GM23248 (cell line): ENCODE data around the gene MNX1. TPM values are rescaled to one million over a fixed set of nuclear protein-coding genes. Genes with fewer than 3 reads are reported as not detected.

Source experiments
- DNase-seq: peaks from one replicate; pipeline ENCODE4 v3.0.0-alpha.2; 2015
- H2AFZ ChIP-seq: fragments of 200-600 bp; sonication (generic); 2 replicates; pipeline ENCODE4 v1.6.1; 2016; ENCODE audit warnings: antibody characterized with exemption
- H3F3A ChIP-seq: fragments of 200-600 bp; sonication (generic); 2 replicates; pipeline ENCODE4 v1.6.1; 2016; ENCODE audit warnings: mild to moderate bottlenecking, antibody characterized with exemption, mixed run types; ENCODE audit not compliant: insufficient read depth
- H3K27ac ChIP-seq: fragments of 200-600 bp; sonication (generic); 2 replicates; pipeline ENCODE4 v1.5.1; 2016; ENCODE audit warnings: mild to moderate bottlenecking
- H3K27me3 ChIP-seq: fragments of 200-600 bp; sonication (generic); replicated peaks from 2 replicates; pipeline ENCODE4 v1.6.1; 2016; ENCODE audit warnings: mild to moderate bottlenecking; ENCODE audit not compliant: insufficient read depth
- H3K36me3 ChIP-seq: fragments of 200-600 bp; sonication (generic); 2 replicates; pipeline ENCODE4 v1.6.1; 2016; ENCODE audit warnings: low read depth, mild to moderate bottlenecking
- H3K4me1 ChIP-seq: fragments of 200-600 bp; sonication (generic); 2 replicates; pipeline ENCODE4 v1.6.1; 2016; ENCODE audit warnings: mild to moderate bottlenecking; ENCODE audit not compliant: insufficient read depth
- H3K4me2 ChIP-seq: fragments of 200-600 bp; sonication (generic); one replicate; pipeline ENCODE4 v1.6.1; 2016; ENCODE audit warnings: mild to moderate bottlenecking; ENCODE audit not compliant: unreplicated experiment
- H3K4me3 ChIP-seq: fragments of 200-600 bp; sonication (generic); 2 replicates; pipeline ENCODE4 v1.5.1; 2016; ENCODE audit warnings: mild to moderate bottlenecking
- H3K79me2 ChIP-seq: fragments of 200-600 bp; sonication (generic); 2 replicates; pipeline ENCODE4 v1.6.1; 2016; ENCODE audit warnings: mild to moderate bottlenecking; ENCODE audit not compliant: insufficient read depth
- H3K9ac ChIP-seq: fragments of 200-600 bp; sonication (generic); 2 replicates; pipeline ENCODE4 v1.6.1; 2016; ENCODE audit warnings: mild to moderate bottlenecking
- H3K9me2 ChIP-seq: fragments of 200-600 bp; sonication (generic); 2 replicates; pipeline ENCODE4 v1.6.1; 2016; ENCODE audit warnings: mixed run types, mild to moderate bottlenecking, moderate library complexity; ENCODE audit not compliant: insufficient read depth
- H3K9me3 ChIP-seq: fragments of 200-600 bp; sonication (generic); one replicate; pipeline ENCODE4 v1.6.1; 2017; ENCODE audit warnings: low read depth
- H4K20me1 ChIP-seq: fragments of 200-600 bp; sonication (generic); 2 replicates; pipeline ENCODE4 v1.6.0; 2016; ENCODE audit not compliant: insufficient read depth
- EZH2 ChIP-seq: fragments of 200-600 bp; sonication (generic); IDR thresholded peaks from 2 replicates; pipeline ENCODE4 v1.6.1; 2018; ENCODE audit warnings: antibody characterized with exemption, mild to moderate bottlenecking; ENCODE audit not compliant: insufficient read depth, poor library complexity, severe bottlenecking
- EZH2phosphoT487 ChIP-seq: fragments of 200-600 bp; sonication (generic); IDR thresholded peaks from 2 replicates; pipeline ENCODE4 v1.6.1; 2018; ENCODE audit warnings: antibody characterized with exemption, moderate library complexity, mild to moderate bottlenecking, low read depth; ENCODE audit not compliant: insufficient read depth
- WGBS, 2 experiments: methylation state at CpG; one replicate each; pipeline ENCODE4 v1.1.6; 2015 to 2017; ENCODE audit warnings: low lambda C conversion rate in 2 of 2, low coverage in 1 of 2; ENCODE audit errors: missing lambda C conversion rate in 2 of 2; 5-methylcytosine and 5-hydroxymethylcytosine counted together
- in situ Hi-C: fragments of 300-500 bp; cut with MboI; formaldehyde crosslinking; loops from 2 replicates; pipeline ENCODE4 v1.15.0; 2020
- polyA plus RNA-seq: library from polyadenylated mRNA; unstranded; fragments of >200 nt; fragmentation: Nextera tagmentation; extraction: Ambion mirVana; gene quantifications from 2 replicates; pipeline ENCODE4 v1.2.1, GENCODE V29; 2016
- total RNA-seq: library from RNA; depleted of rRNA; stranded (reverse); fragments of >200 nt; shearing (Covaris generic); gene quantifications from 2 replicates; pipeline ENCODE4 v1.2.3, GENCODE V29; 2014

Gene MNX1
- total and polyA plus RNA-seq, 2 experiments from 2014 or later, result not detected

DNA sequence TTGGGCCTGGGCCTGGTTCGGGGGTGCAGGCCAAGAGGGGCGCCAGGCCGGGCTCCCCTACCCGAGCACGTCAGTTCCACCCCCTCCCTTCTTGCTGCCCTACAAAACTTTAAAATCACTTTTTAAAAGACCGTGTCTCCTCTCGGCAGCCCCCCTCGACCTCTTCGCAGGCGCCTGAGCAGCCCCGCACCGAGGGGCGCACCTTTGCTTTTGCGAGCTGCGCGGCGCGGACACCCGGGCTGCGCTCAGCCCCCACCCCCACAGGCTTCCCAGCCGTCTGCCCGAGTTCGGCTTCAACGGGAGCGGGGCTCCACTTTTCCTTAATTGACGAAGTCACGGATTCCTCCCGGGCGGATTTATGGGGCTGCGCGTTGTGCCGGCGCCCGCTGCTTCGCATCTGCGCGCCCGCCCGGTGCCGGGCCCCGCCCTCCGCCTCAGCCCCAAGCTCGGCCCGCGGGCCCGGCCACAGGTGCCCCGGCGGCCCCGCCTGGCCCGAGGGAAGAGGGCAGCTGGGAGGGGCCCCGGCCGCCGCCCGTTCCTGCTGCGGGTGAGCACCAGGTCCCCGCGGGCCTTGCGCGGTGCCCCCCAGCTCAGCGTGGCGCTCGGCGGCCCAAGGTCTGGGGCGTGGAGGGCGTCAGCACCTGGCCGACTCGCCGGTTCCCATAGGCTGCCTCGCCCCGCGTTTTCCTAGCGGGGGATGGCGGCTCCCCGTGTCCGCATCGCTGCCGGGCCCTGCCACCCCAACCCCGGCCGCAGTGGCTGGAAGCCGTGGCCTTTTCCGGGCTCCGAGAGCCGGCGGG lies 10.8 kb upstream of the MNX1 start:
- no peak overlapping the region for H3K4me2 ChIP-seq
- in situ Hi-C loops, result no loop called here
- no peaks in the 10 kb centered on the region for H3K9me2 ChIP-seq
- no peak overlapping the region for H3K27ac ChIP-seq
- no peaks in the 10 kb centered on the region for H3K36me3 ChIP-seq
- no peaks in the 10 kb centered on the region for H3K4me1 ChIP-seq
- no peak overlapping the region for H2AFZ ChIP-seq
- no peak for TF ChIP-seq EZH2
- no peak for TF ChIP-seq EZH2phosphoT487
- no peak overlapping the region for H3K9ac ChIP-seq
- H4K20me1 ChIP-seq, result no peaks in the 10 kb centered on the region
- H3K9me3 ChIP-seq, result no peaks in the 10 kb centered on the region
- 5% methylated on average over 49 to 69 of the region's 84 CpGs for WGBS, 2 experiments
- H3K27me3 ChIP-seq, result peaks cover 100% of the 10 kb centered on the region
- no peak overlapping the region for H3K4me3 ChIP-seq
- no peaks in the 10 kb centered on the region for H3K79me2 ChIP-seq
- no peak for DNase-seq
- no peaks in the 10 kb centered on the region for H3F3A ChIP-seq

DNA sequence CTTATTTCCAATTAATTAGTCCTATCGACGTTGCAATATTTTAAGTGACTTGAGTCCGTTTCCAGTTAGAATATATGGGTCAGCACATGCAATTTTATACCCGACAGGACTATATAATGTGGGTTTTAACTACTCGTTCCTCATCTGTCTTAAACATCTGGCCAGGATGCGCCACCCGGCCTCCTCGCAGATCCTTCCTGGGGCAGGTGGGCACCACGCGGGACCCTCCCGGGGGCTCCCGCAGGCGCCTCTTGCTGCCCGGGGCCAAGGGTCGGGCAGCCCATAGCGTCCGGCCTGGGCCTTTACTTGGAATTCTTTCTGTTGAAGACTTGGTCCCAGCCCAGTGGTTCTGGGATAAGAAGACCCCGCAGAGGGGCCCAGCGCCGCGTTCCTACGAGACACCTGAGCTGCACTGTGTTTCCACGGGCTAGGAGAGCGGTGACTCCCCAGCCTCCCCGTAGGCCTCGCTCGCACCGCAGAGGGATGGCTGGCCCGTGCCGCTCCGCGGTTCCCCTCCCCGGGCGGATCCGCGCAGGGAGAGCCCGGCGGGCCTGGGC lies 10.1 kb upstream of the MNX1 start:
- Histone ChIP-seq H3K4me1 (no peaks in the 10 kb centered on the region), H3K4me2 (no peak overlapping the region), H3F3A (no peaks in the 10 kb centered on the region), H3K9ac (no peak overlapping the region), H3K27ac (no peak overlapping the region), H3K36me3 (no peaks in the 10 kb centered on the region), H4K20me1 (no peaks in the 10 kb centered on the region), H3K27me3 (peaks cover 100% of the 10 kb centered on the region), H3K9me3 (no peaks in the 10 kb centered on the region), H3K9me2 (no peaks in the 10 kb centered on the region), H2AFZ (no peak overlapping the region), H3K79me2 (no peaks in the 10 kb centered on the region), H3K4me3 (no peak overlapping the region)
- no peak for DNase-seq
- TF ChIP-seq EZH2 (no peak), EZH2phosphoT487 (peak; percentile 49)
- WGBS, 2 experiments, result 7 to 10% methylated on average over 27 to 32 of the region's 38 CpGs
- in situ Hi-C loops, result no loop called here

- Histone ChIP-seq H4K20me1 (no peaks in the 10 kb centered on the region), H3K27ac (no peak overlapping the region), H3K9ac (no peak overlapping the region), H3K4me1 (no peaks in the 10 kb centered on the region), H3K4me3 (no peak overlapping the region), H3K9me2 (no peaks in the 10 kb centered on the region), H3K79me2 (no peaks in the 10 kb centered on the region), H3F3A (no peaks in the 10 kb centered on the region), H3K27me3 (peaks cover 100% of the 10 kb centered on the region), H3K9me3 (no peaks in the 10 kb centered on the region), H3K36me3 (no peaks in the 10 kb centered on the region), H3K4me2 (no peak overlapping the region), H2AFZ (no peak overlapping the region)
- DNase-seq, result no peak
- in situ Hi-C loops, result no loop called here
- TF ChIP-seq EZH2 (peak; percentile 99), EZH2phosphoT487 (peak; percentile 81; the same call in 1 of the 2 replicates)
- 9 to 13% methylated on average over 25 of the region's 25 CpGs for WGBS, 2 experiments
Observed at GRCh38 chr7:157019718-157020451, 9.4 kb upstream of the MNX1 start.

DNA sequence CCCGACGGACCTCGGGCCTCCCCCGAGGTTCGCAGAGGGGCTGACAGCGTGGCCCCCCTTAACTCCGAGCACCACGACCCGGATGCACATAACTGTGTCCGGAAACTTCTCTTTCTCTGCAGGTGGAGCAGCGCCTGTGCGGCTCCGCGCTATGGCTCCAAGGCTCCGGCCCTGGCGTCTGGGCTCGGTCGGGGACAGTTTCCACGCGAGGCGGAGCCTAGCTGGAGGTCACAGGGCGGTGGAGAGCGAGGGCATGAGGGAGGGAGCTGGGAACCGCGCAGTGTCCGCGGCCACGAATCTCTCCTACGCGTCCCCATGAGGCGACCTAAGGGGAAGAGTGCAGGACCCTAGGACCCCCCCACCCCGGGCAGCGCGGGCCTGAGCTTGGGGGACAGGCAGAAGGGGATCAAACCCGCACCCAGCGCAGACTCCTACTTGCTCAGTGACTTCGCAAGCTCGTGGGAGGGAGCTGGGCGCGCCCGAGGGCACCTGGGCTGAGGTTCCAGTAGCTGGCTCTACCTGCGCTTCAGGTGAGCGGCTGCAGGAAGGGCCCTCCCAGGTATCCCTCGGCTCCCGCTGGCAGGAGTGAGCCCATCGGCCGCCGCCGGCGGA lies 8.6 kb upstream of the MNX1 start:
- no peak overlapping the region for H2AFZ ChIP-seq
- no peak for DNase-seq
- H3K79me2 ChIP-seq, result no peaks in the 10 kb centered on the region
- TF ChIP-seq EZH2, result no peak
- no peak for TF ChIP-seq EZH2phosphoT487
- WGBS, 2 experiments, result 2% methylated on average over 42 to 50 of the region's 50 CpGs
- no peaks in the 10 kb centered on the region for H3K9me3 ChIP-seq
- no peaks in the 10 kb centered on the region for H3K36me3 ChIP-seq
- no peaks in the 10 kb centered on the region for H4K20me1 ChIP-seq
- H3K4me1 ChIP-seq, result no peaks in the 10 kb centered on the region
- H3K4me3 ChIP-seq, result no peak overlapping the region
- no peaks in the 10 kb centered on the region for H3F3A ChIP-seq
- no peak overlapping the region for H3K9ac ChIP-seq
- no peak overlapping the region for H3K4me2 ChIP-seq
- H3K27me3 ChIP-seq, result peaks cover 100% of the 10 kb centered on the region
- in situ Hi-C loops, result no loop called here
- no peaks in the 10 kb centered on the region for H3K9me2 ChIP-seq
- no peak overlapping the region for H3K27ac ChIP-seq
